ENCODE data around the gene COL3A1. TPM values are rescaled to one million over a fixed set of nuclear protein-coding genes. Genes with fewer than 3 reads are reported as not detected.

Gene COL3A1
- total and polyA plus RNA-seq, 2 of the 8 experiments (the other 6 are each of a cell fraction or from before 2014, with no cell fraction given), result 0.07 to 0.11 TPM

- H3K18ac ChIP-seq (ENCODE audit: extremely low read depth, low read length), result no peak overlapping the region
- no peak overlapping the region for H4K5ac ChIP-seq (ENCODE audit: insufficient read length, low read depth, low read length)
- no peak overlapping the region for H3K4ac ChIP-seq (replicated peaks; ENCODE audit: insufficient read length, low read depth, low read length)
- H3K79me1 ChIP-seq (ENCODE audit: low read depth, low read length), result no peaks in the 10 kb centered on the region
- DNase-seq (ENCODE audit: low read depth in 1 of 2, low spot score in 2 of 2) (no peak), FAIRE-seq (no peak)
- no peak overlapping the region for H2BK120ac ChIP-seq (replicated peaks; ENCODE audit: low read depth, low read length)
- peaks cover 0 to 7% (median 0%) of the 10 kb centered on the region in 4 experiments; a peak in 2 of 7 replicates for H3K4me1 ChIP-seq (replicated peaks in 1 of 4; ENCODE audit: control insufficient read depth in 3 of 4, insufficient read depth in 4 of 4, low read length in 3 of 4)
- no peak overlapping the region for H3K9ac ChIP-seq (replicated peaks in 1 of 4; ENCODE audit: extremely low read depth in 1 of 4, low read depth in 3 of 4, low read length in 3 of 4)
- TF ChIP-seq BRCA1 (IDR thresholded peaks at IDR 0.05; ENCODE audit: low read depth, low read length) (no peak), POLR2AphosphoS5 (IDR thresholded peaks at IDR 0.05; ENCODE audit: low read depth, low read length) (no peak), SAP30 (IDR thresholded peaks at IDR 0.05; ENCODE audit: insufficient read depth, insufficient replicate concordance, low read length) (no peak), GTF2F1 (IDR thresholded peaks at IDR 0.05; ENCODE audit: borderline replicate concordance, low read depth, low read length) (no peak)
- H3K14ac ChIP-seq (ENCODE audit: insufficient read length), result no peak overlapping the region
- CTCF ChIA-PET (ENCODE audit: partially characterized antibody), result interaction anchor here (0.9 to 1.4 kb wide), 2 partner anchors 9 to 30 kb away, joined by 4 to 6 read pairs; no protein-coding TSS in a partner anchor
- no peak overlapping the region for H2AFZ ChIP-seq (ENCODE audit: low read length)
- H4K8ac ChIP-seq (ENCODE audit: extremely low read depth, insufficient read depth, low read length), result no peak overlapping the region
- POLR2A ChIA-PET (ENCODE audit: partially characterized antibody), result no interaction called here
- H3K36me3 ChIP-seq (ENCODE audit: control insufficient read depth in 2 of 4, insufficient read depth in 4 of 4, low read length in 3 of 4), result no peaks in the 10 kb centered on the region
- no peaks in the 10 kb centered on the region for H3K9me3 ChIP-seq (ENCODE audit: insufficient read depth in 2 of 2, low read depth in 1 of 2, low read length in 1 of 2)
- no peak overlapping the region for H3K4me2 ChIP-seq (ENCODE audit: insufficient read depth in 1 of 2, low read depth in 2 of 2, low read length in 2 of 2)
- H4K20me1 ChIP-seq (replicated peaks in 1 of 2; ENCODE audit: control insufficient read depth in 1 of 2, insufficient read depth in 2 of 2, low read length in 2 of 2), result no peaks in the 10 kb centered on the region
- H2AK5ac ChIP-seq (ENCODE audit: low read depth, low read length), result no peak overlapping the region
- H2BK15ac ChIP-seq (ENCODE audit: low read length), result no peak overlapping the region
- H3K27me3 ChIP-seq (replicated peaks in 1 of 4; ENCODE audit: control insufficient read depth in 3 of 4, extremely low read depth in 1 of 4, insufficient read depth in 3 of 4, low read length in 3 of 4), result no peaks in the 10 kb centered on the region
- no peak overlapping the region for H3K4me3 ChIP-seq (ENCODE audit: extremely low read depth in 1 of 4, insufficient read depth in 2 of 4, low read depth in 3 of 4, low read length in 4 of 4)
- no peak overlapping the region for H3K27ac ChIP-seq (ENCODE audit: low read depth, low read length)
- H3K23me2 ChIP-seq (ENCODE audit: low read depth, low read length), result no peaks in the 10 kb centered on the region
- no peak overlapping the region for H2BK5ac ChIP-seq (ENCODE audit: low read depth, low read length)
- H3K56ac ChIP-seq (replicated peaks; ENCODE audit: insufficient read length, low read depth, low read length), result no peak overlapping the region
- H3K79me2 ChIP-seq (ENCODE audit: control insufficient read depth in 1 of 2, insufficient read depth in 2 of 2, low read length in 2 of 2), result no peaks in the 10 kb centered on the region
- 91% methylated on average over 2 of the region's 2 CpGs; no CpG with 5 or more reads in 1 of the 2 experiments for WGBS, 2 experiments (ENCODE audit: extremely low coverage in 1 of 2, insufficient coverage in 1 of 2, insufficient read length in 1 of 2, insufficient replicate concordance in 2 of 2, low coverage in 1 of 2, low lambda C conversion rate in 2 of 2, missing lambda C conversion rate in 1 of 2)
- no peak overlapping the region for H2BK20ac ChIP-seq (ENCODE audit: low read length)
- H3K23ac ChIP-seq (ENCODE audit: insufficient read length), result no peak overlapping the region
- no peak overlapping the region for H4K91ac ChIP-seq (replicated peaks; ENCODE audit: insufficient read length, low read length)
- no peak overlapping the region for H2BK12ac ChIP-seq (ENCODE audit: low read depth, low read length)
These were observed 40.4 kb downstream of the COL3A1 start for GRCh38 chr2:189014449-189015138.

All from H1 (cell line).